ENCODE data around the gene DGKH.

DGKH gene

DNA sequence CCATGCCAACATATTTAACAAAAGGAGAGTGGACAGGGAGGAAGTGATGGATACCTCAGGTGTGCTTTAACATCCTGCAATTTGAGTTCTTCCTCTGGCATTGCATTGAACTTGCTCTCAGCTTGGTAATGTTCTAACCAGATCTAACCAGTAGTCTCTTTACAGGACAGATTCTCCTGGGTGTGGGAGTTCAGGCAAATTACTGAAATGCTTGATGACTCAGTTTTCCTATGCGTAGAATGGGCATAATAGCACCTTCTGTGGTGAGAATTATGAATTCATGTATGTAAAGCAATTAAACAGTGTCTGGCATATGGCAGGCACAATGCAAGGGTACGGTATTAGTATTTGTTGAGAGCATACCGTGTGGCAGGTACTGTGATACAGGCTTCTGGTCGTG is 227.1 kb downstream of the DGKH start:
- DNase-seq (ENCODE audit: low read depth in 2 of 2), result no peak

DNA sequence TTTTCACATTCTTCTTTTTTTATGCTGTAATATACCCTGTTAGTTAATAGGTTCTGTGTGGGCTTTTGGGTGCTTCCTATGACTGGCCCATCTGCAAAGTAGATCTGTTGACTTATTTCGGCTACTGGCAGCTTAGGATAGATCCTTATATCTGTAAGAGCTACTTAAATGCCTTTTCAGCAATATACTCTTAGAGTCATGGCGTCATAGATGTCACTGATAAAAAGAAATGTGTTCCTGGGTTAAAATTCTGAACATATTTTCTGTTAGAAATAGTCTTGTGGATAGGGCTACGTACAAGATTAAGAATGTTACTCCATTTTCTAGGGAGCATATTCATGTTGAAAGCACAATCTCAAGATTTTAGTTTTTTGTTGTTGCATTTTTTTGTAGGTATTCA is 228.2 kb downstream of the DGKH start:
- no peak for DNase-seq (ENCODE audit: low read depth in 2 of 2)

DNA sequence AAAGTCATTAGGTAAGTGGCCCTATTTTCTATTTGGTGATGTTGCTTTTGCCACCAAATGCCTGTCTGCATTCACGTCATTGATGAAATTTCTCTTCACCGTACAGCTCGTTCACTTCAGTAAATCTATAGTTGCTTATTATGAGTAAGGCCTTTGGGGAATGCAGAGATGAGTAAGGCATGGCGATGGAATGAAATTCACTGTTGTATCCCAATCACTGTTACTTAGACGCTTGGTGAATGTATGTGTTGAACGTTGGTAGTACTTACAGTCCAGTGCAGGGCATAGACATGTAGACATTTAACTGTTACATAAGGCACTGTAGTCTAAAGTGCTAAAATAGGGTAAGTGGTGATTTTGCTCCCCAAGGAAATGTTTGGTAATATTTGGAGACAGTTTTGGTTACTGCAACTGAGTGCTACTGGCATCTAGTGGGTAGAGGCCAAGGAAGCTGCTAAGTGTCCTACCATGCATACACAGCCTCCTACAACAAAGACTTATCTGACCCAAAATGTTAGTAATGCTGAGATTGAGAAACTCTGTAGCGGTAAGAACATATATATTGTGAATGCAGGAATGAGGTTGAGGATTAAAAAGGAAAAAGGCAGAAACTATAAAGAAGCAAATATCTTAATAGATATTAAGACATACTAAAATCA is 229.3 kb downstream of the DGKH start:
- DNase-seq (ENCODE audit: low read depth in 2 of 2), result no peak

DNA sequence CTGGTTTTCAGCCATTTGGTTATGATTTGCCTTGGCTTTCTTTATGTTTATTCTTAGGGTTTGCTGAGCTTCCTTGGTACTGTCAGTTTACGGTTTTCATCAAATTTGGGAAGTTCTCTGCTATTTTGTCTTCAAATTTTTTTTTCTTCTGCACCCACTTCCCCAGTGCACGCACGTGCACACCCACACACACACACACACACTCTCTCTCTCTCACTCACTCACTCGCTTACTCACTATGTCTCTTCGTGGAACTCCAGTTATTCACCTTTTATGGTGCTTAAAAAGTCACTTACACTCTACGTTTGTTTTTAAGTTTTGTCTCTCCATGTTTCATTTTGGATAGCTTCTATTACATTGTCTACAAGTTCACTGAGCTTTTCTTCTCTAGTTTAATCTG is 230.6 kb downstream of the DGKH start:
- no peak for DNase-seq (ENCODE audit: low read depth in 2 of 2)

DNA sequence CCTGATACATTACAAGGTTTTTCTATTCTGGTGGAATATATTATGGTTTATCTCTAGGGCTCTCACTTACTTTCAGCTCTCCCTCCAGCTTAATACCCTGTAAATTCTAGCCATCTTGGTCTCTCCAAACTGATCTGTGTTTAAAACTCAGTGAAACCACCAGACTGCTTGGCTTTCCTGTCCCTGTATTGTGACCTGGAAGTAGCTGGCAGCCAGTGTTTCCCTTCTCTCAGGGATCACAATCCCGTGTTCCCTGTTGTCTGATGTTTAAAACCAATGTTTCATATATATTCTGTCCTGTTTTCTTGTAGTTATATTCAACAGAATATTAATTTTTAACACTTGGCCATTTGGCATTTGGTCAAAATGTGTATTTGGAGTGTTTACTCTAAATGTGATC is 231.5 kb downstream of the DGKH start:
- no peak for DNase-seq (ENCODE audit: low read depth in 2 of 2)

DNA sequence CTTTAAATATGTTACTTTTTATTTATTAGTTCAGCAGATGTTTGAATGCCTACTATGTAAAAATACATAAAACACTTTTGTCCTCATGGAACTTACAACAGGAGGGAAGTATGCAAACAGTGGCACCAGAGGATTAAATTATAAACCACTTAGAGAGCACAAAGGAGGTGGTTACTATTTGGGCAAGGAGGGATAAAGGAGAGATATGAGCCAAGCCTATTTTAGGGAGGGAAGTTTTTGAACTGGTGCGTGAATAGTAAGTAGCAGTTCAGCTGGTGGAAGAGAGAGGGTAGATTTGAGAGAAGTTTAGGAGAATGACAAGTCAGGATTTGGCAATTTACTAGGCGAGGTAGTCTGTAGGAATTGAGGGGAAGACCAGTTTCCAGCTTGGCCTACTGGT is 232.1 kb downstream of the DGKH start:
- no peak for DNase-seq (ENCODE audit: low read depth in 2 of 2)

DNA sequence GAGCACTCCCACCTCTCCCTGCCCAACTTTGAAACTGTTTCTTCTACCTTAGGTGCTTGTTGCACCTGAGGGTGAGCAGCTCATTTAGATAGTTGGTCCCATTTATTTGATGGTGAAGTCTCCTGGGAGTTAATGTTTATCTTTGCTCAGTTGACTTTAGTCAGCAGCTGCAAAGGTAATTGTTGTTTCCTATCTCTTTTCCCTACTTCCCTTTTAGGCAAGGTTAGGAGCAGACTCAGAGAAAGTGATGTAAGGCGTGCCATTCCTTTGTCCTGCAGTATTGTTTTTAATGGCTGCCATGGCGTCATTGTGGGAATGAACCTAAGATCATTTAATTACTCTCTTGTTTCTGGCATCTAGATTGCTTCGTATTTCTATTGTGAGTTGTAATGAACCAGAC is 235.1 kb downstream of the DGKH start:
- DNase-seq (ENCODE audit: low read depth in 2 of 2), result no peak

DNA sequence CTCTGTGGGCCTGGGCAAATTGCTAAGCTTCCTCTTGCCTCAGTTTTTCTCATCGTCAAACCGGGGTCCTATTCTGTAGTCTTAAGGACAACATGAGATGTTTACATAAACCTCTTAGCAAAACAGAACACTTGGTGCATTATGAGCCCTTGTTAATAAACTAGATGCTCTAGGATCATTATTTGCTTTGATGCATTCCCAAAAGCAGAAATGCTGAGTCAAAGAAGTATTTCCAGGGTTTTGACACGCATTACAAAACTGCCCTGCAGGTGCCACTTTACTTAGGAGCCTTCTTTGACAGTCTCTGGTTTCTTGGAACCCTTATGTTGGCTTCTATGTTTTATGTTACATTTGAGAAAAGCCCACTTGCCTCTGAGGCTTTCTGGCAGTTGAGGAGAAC is 235.6 kb downstream of the DGKH start:
- DNase-seq (ENCODE audit: low read depth in 2 of 2), result no peak

All from stimulated activated CD4-positive, alpha-beta T cell treated with anti-CD3 and anti-CD28 coated beads, Interleukin-1b, Interleukin-23, amount 100 ng/mL, for 4 hours (primary cell).